Panc1 (cell line): ENCODE data around the gene SPSB3. TPM values are rescaled to one million over a fixed set of nuclear protein-coding genes. Genes with fewer than 3 reads are reported as not detected.

Experiments used
- ATAC-seq: fragments of 200-7000 bp; cut with Tn5 transposase; 2 replicates; pipeline ENCODE4 v1.9.1; 2020; ENCODE audit warnings: mild to moderate bottlenecking, moderate library complexity
- BruUV-seq: library from RNA; stranded (reverse); fragments of 400-500 nt; replicated peaks from 2 replicates; lab custom pipeline; 2021; lab: Mats Ljungman, UMichigan
- CTCF ChIA-PET: fragments of 300-600 bp; sonication (Branson Sonifier 250); formaldehyde crosslinking; loops from one replicate; lab custom pipeline; 2022; ENCODE audit warnings: antibody characterized with exemption; lab: Charles Lee
- POLR2A ChIA-PET: fragments of 300-600 bp; sonication (Branson Sonifier 250); formaldehyde crosslinking; loops from one replicate; lab custom pipeline; 2022; ENCODE audit warnings: antibody characterized with exemption; lab: Charles Lee
- DNase-seq: peaks from one replicate; pipeline ENCODE4 v3.0.0-alpha.2; 2010; ENCODE audit warnings: low read depth, low spot score
- H3K27ac ChIP-seq: 2 replicates; pipeline ENCODE4 v1.5.1; 2011; ENCODE audit warnings: mild to moderate bottlenecking, low read length, inconsistent platforms
- H3K27me3 ChIP-seq: fragments of 200-500 bp; sonication (Bioruptor generic); 2 replicates; pipeline ENCODE4 v1.6.0; 2014; ENCODE audit warnings: low read length, inconsistent platforms; ENCODE audit not compliant: control insufficient read depth, insufficient read depth
- H3K36me3 ChIP-seq: fragments of 200-500 bp; sonication (Bioruptor generic); 2 replicates; pipeline ENCODE4 v1.5.1; 2014; ENCODE audit warnings: inconsistent platforms, mild to moderate bottlenecking, low read length, moderate library complexity; ENCODE audit not compliant: control insufficient read depth, insufficient read depth
- H3K4me1 ChIP-seq: 2 replicates; pipeline ENCODE4 v1.5.1; 2011; ENCODE audit warnings: inconsistent platforms, mild to moderate bottlenecking, low read length, moderate library complexity; ENCODE audit not compliant: control insufficient read depth, insufficient read depth
- H3K4me3 ChIP-seq, 2 experiments: 2 replicates each; pipeline ENCODE4 v1.5.1; 2011 to 2012; ENCODE audit warnings: low read depth in 2 of 2, low read length in 2 of 2, mild to moderate bottlenecking in 2 of 2, inconsistent platforms in 1 of 2, moderate library complexity in 1 of 2
- H3K9me3 ChIP-seq: fragments of 200-500 bp; sonication (Bioruptor generic); 2 replicates; pipeline ENCODE4 v1.5.1; 2014; ENCODE audit warnings: low read depth, mild to moderate bottlenecking, inconsistent platforms, low read length, moderate library complexity; ENCODE audit not compliant: control insufficient read depth, insufficient read depth
- CTCF ChIP-seq: fragments of 450-650 bp; IDR thresholded peaks from 2 replicates; pipeline ENCODE4 v1.5.1; 2017; ENCODE audit warnings: mild to moderate bottlenecking
- REST ChIP-seq, 2 experiments: IDR thresholded peaks; 2 replicates each; pipeline ENCODE4 v1.6.1; 2011 to 2012; ENCODE audit warnings: low read depth in 2 of 2, control low read depth in 1 of 2, low read length in 1 of 2, mild to moderate bottlenecking in 1 of 2, moderate library complexity in 1 of 2; ENCODE audit not compliant: insufficient read depth in 1 of 2
- SIN3A ChIP-seq: IDR thresholded peaks from 2 replicates; pipeline ENCODE4 v1.6.1; 2012; ENCODE audit warnings: low read depth, mild to moderate bottlenecking, low read length, moderate library complexity, borderline replicate concordance; ENCODE audit not compliant: insufficient read depth
- TCF7L2 ChIP-seq: IDR thresholded peaks from 2 replicates; pipeline ENCODE4 v1.6.1; 2011; ENCODE audit warnings: mild to moderate bottlenecking, low read depth, low read length, inconsistent platforms
- in situ Hi-C: cut with HindIII; loops from 2 replicates; pipeline ENCODE4 v1.10.0; 2016; ENCODE audit warnings: low sequenced_read_pairs, low pct_unique_long_range_greater_than_20kb
- intact Hi-C: fragments of 100-400 bp; cut with micrococcal nuclease; formaldehyde crosslinking; loops from one replicate; pipeline ENCODE4 v1.10.0; 2022; ENCODE audit not compliant: unreplicated experiment
- total RNA-seq: library from RNA; stranded (reverse); gene quantifications from one replicate; pipeline ENCODE4 v1.2.1, GENCODE V29; 2021; ENCODE audit not compliant: unreplicated experiment

Gene SPSB3
- total RNA-seq, 1 experiment from 2014 or later: 23.0 TPM

DNA sequence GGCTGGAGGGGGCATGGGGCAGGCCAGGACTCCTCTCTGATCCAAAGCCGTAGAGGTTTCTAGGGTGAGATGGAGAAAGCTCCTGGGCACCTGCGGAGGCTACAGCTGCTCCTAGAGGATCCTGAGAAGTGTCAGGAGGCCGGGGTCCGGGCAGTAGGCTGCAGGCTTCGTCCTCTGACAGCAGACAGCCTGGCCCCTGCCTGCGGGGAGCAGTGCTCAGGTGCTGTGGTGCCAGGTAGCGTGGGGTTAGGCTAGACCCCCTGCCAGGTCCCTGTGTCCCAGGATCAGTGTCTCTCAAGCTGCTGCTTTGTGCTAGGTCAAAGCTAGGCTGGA lies 8.0 kb downstream of the SPSB3 start:
- H3K27me3 ChIP-seq: no peaks in the 10 kb centered on the region
- H3K9me3 ChIP-seq: no peaks in the 10 kb centered on the region
- ChIA-PET CTCF (interaction anchor here (1.3 kb wide), 1 partner anchor 8 kb away, joined by 5 read pairs; the partner anchor contains the start of genes NUBP2 and SPSB3), POLR2A (no interaction called here)
- ATAC-seq: no peak
- peak overlapping the region; percentile 60 to 71 for H3K4me3 ChIP-seq
- H3K27ac ChIP-seq: peak overlapping the region; percentile 95
- in situ Hi-C loops: no loop called here
- no TSS peak for BruUV-seq
- H3K36me3 ChIP-seq: no peaks in the 10 kb centered on the region; the same call in 1 of the 2 replicates
- intact Hi-C loops: loop anchor here (10.0 kb wide), 1 partner anchor 1090 kb away; the partner anchor contains the start of genes JMJD8 and STUB1
- peaks cover 51% of the 10 kb centered on the region for H3K4me1 ChIP-seq
- DNase-seq: no peak
- TF ChIP-seq CTCF (no peak), TCF7L2 (no peak), REST (IDR thresholded peaks at IDR 0.05; ENCODE audit: insufficient read depth in 1 of 2, low read depth in 2 of 2, low read length in 1 of 2) (no peak), SIN3A (no peak)

- in situ Hi-C loops (no loop called here), intact Hi-C loops (loop anchor here (10.0 kb wide), 1 partner anchor 1089 kb away; the partner anchor contains the start of genes JMJD8 and STUB1)
- Histone ChIP-seq H3K9me3 (no peaks in the 10 kb centered on the region), H3K27me3 (no peaks in the 10 kb centered on the region), H3K4me3 (peak overlapping the region; percentile 60 to 71), H3K36me3 (no peaks in the 10 kb centered on the region; the same call in 1 of the 2 replicates), H3K27ac (peak overlapping the region; percentile 95), H3K4me1 (peaks cover 51% of the 10 kb centered on the region)
- ATAC-seq (no peak), DNase-seq (no peak)
- TF ChIP-seq SIN3A: no peak
- TF ChIP-seq CTCF: no peak; the same call in 1 of the 2 replicates
- TF ChIP-seq REST (IDR thresholded peaks at IDR 0.05; ENCODE audit: insufficient read depth in 1 of 2, low read depth in 2 of 2, low read length in 1 of 2): no peak
- no TSS peak for BruUV-seq
- ChIA-PET POLR2A (no interaction called here), CTCF (interaction anchor here (1.3 kb wide), 1 partner anchor 9 kb away, joined by 5 read pairs; the partner anchor contains the start of genes NUBP2 and SPSB3)
Observed at GRCh38 chr16:1773703-1774447, 8.5 kb downstream of the SPSB3 start.
